Body of pancreas (tissue), 4 donors: ENCODE measurements around the gene GAREM1.
"Not testable (repeated sequence)": the region's sequence is repeated elsewhere in the genome, so short reads cannot be mapped to it uniquely, and the experiment has no call there.

Experiments used
- POLR2A ChIP-seq, 3 donors: fragments of 450-650 bp; IDR thresholded peaks; one replicate each; pipeline ENCODE4 v1.6.1; 2016; ENCODE audit warnings: antibody characterized with exemption in 3 of 3, mild to moderate bottlenecking in 2 of 3
- TF ChIP-seq, protein P1 (sequence below), 7 experiments: fragments of 450-650 bp in 4 of 7; fragments of 200-600 bp in 3 of 7; sonication (generic) in 3 of 7; IDR thresholded peaks; one replicate each; pipeline ENCODE4 v1.5.1; 2016 to 2019; ENCODE audit warnings: antibody characterized with exemption in 7 of 7

DNA sequence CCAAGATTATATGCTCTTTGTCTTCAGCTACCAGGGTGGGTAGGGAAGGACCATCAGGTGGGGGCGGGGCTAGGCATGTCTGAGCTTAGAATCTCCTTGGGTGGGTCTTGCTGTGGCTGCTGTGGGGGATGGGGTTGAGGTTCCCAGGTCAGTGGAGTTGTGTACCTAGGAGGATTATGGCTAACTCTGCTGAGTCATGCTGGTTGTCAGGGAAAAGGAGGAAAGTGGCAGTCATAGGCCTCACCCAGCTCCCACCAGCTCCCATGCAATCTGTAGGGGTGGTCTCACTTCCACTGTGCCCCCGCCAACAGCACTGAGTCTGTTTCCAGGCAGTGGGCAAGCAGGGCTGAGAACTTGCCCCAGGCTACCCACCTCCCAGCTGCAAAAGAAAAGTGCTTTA lies 30.6 kb upstream of the GAREM1 start:
- TF ChIP-seq, protein P1, sequence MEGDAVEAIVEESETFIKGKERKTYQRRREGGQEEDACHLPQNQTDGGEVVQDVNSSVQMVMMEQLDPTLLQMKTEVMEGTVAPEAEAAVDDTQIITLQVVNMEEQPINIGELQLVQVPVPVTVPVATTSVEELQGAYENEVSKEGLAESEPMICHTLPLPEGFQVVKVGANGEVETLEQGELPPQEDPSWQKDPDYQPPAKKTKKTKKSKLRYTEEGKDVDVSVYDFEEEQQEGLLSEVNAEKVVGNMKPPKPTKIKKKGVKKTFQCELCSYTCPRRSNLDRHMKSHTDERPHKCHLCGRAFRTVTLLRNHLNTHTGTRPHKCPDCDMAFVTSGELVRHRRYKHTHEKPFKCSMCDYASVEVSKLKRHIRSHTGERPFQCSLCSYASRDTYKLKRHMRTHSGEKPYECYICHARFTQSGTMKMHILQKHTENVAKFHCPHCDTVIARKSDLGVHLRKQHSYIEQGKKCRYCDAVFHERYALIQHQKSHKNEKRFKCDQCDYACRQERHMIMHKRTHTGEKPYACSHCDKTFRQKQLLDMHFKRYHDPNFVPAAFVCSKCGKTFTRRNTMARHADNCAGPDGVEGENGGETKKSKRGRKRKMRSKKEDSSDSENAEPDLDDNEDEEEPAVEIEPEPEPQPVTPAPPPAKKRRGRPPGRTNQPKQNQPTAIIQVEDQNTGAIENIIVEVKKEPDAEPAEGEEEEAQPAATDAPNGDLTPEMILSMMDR (IDR thresholded peaks at IDR 0.05) = not testable (repeated sequence)
- not testable (repeated sequence) for TF ChIP-seq POLR2A (IDR thresholded peaks at IDR 0.05)
